Stimulated activated naive CD8-positive, alpha-beta T cell treated with anti-CD3 and anti-CD28 coated beads, Interleukin-15, Interleukin-2, amounts not matched to agents 100 ng/mL and 50 ng/mL, for 24 hours (primary cell): ENCODE data around the gene RNF167.

Experiments used
- H3K27ac Mint-ChIP-seq: one replicate; pipeline ENCODE4 v1.8.0; 2021; ENCODE audit warnings: mild to moderate bottlenecking, mixed read lengths
- H3K27me3 Mint-ChIP-seq: one replicate; pipeline ENCODE4 v1.8.0; 2021; ENCODE audit warnings: mixed read lengths
- H3K36me3 Mint-ChIP-seq: one replicate; pipeline ENCODE4 v1.8.0; 2021; ENCODE audit warnings: low read depth, mixed read lengths
- H3K4me1 Mint-ChIP-seq: one replicate; pipeline ENCODE4 v1.8.0; 2021; ENCODE audit warnings: low read depth, mixed read lengths
- H3K4me3 Mint-ChIP-seq: one replicate; pipeline ENCODE4 v1.8.0; 2021; ENCODE audit warnings: mild to moderate bottlenecking, mixed read lengths
- H3K9me3 Mint-ChIP-seq: one replicate; pipeline ENCODE4 v1.8.0; 2021; ENCODE audit warnings: mixed read lengths

The RNF167 gene

GRCh38 chr17:4940555-4941318 lies 669 bp downstream of the RNF167 start:
- peaks cover 63% of the 10 kb centered on the region for H3K36me3 Mint-ChIP-seq
- H3K4me3 Mint-ChIP-seq = peak overlapping the region; percentile 88
- no peaks in the 10 kb centered on the region for H3K9me3 Mint-ChIP-seq
- H3K27ac Mint-ChIP-seq = peak overlapping the region; percentile 92
- H3K4me1 Mint-ChIP-seq = peaks cover 55% of the 10 kb centered on the region
- H3K27me3 Mint-ChIP-seq = no peaks in the 10 kb centered on the region

GRCh38 chr17:4941319-4941610 lies 1.2 kb downstream of the RNF167 start:
- peaks cover 63% of the 10 kb centered on the region for H3K36me3 Mint-ChIP-seq

GRCh38 chr17:4942760-4943508 lies 2.9 kb downstream of the RNF167 start:
- peak overlapping the region; percentile 74 for H3K27ac Mint-ChIP-seq
- H3K4me3 Mint-ChIP-seq = peak overlapping the region; percentile 88
- peaks cover 77% of the 10 kb centered on the region for H3K36me3 Mint-ChIP-seq
- H3K4me1 Mint-ChIP-seq = peaks cover 67% of the 10 kb centered on the region
- H3K9me3 Mint-ChIP-seq = no peaks in the 10 kb centered on the region
- no peaks in the 10 kb centered on the region for H3K27me3 Mint-ChIP-seq

More at GRCh38 chr17:4941319-4941610, 1.2 kb downstream of the RNF167 start:
- Mint-ChIP-seq H3K27ac (peak overlapping the region; percentile 92), H3K4me3 (peak overlapping the region; percentile 88), H3K27me3 (no peaks in the 10 kb centered on the region), H3K9me3 (no peaks in the 10 kb centered on the region), H3K4me1 (peaks cover 59% of the 10 kb centered on the region)

GRCh38 chr17:4944163-4944553 lies 4.1 kb downstream of the RNF167 start:
- H3K9me3 Mint-ChIP-seq = no peaks in the 10 kb centered on the region
- H3K27me3 Mint-ChIP-seq = no peaks in the 10 kb centered on the region
- peak overlapping the region; percentile 93 for H3K4me3 Mint-ChIP-seq
- peak overlapping the region; percentile 98 for H3K27ac Mint-ChIP-seq
- peaks cover 58% of the 10 kb centered on the region for H3K4me1 Mint-ChIP-seq
- peaks cover 71% of the 10 kb centered on the region for H3K36me3 Mint-ChIP-seq

GRCh38 chr17:4944554-4945175 lies 4.6 kb downstream of the RNF167 start:
- Mint-ChIP-seq H3K4me3 (peak overlapping the region; percentile 93), H3K27me3 (no peaks in the 10 kb centered on the region), H3K4me1 (peaks cover 58% of the 10 kb centered on the region), H3K27ac (peak overlapping the region; percentile 98), H3K9me3 (no peaks in the 10 kb centered on the region), H3K36me3 (peaks cover 71% of the 10 kb centered on the region)

GRCh38 chr17:4945176-4945943 lies 5.3 kb downstream of the RNF167 start:
- Mint-ChIP-seq H3K36me3 (peaks cover 70% of the 10 kb centered on the region), H3K27me3 (no peaks in the 10 kb centered on the region), H3K27ac (peak overlapping the region; percentile 98), H3K4me1 (peaks cover 61% of the 10 kb centered on the region), H3K9me3 (no peaks in the 10 kb centered on the region), H3K4me3 (peak overlapping the region; percentile 93)

GRCh38 chr17:4945944-4946280 lies 5.8 kb downstream of the RNF167 start:
- peak overlapping the region; percentile 98 for H3K27ac Mint-ChIP-seq

GRCh38 chr17:4946312-4946976 lies 6.4 kb downstream of the RNF167 start:
- Mint-ChIP-seq H3K27ac (peak overlapping the region; percentile 98), H3K36me3 (peaks cover 59% of the 10 kb centered on the region)

More at GRCh38 chr17:4945944-4946280, 5.8 kb downstream of the RNF167 start:
- peaks cover 64% of the 10 kb centered on the region for H3K36me3 Mint-ChIP-seq
- H3K4me3 Mint-ChIP-seq = peak overlapping the region; percentile 93
- no peaks in the 10 kb centered on the region for H3K9me3 Mint-ChIP-seq
- H3K4me1 Mint-ChIP-seq = peaks cover 67% of the 10 kb centered on the region
- H3K27me3 Mint-ChIP-seq = no peaks in the 10 kb centered on the region

GRCh38 chr17:4947010-4947410 lies 6.9 kb downstream of the RNF167 start:
- H3K36me3 Mint-ChIP-seq = peaks cover 54% of the 10 kb centered on the region
- no peaks in the 10 kb centered on the region for H3K27me3 Mint-ChIP-seq
- peak overlapping the region; percentile 98 for H3K27ac Mint-ChIP-seq
- H3K4me1 Mint-ChIP-seq = peaks cover 65% of the 10 kb centered on the region
- H3K9me3 Mint-ChIP-seq = no peaks in the 10 kb centered on the region
- H3K4me3 Mint-ChIP-seq = peak overlapping the region; percentile 93

More at GRCh38 chr17:4946312-4946976, 6.4 kb downstream of the RNF167 start:
- H3K4me3 Mint-ChIP-seq = peak overlapping the region; percentile 93
- H3K9me3 Mint-ChIP-seq = no peaks in the 10 kb centered on the region
- H3K27me3 Mint-ChIP-seq = no peaks in the 10 kb centered on the region
- H3K4me1 Mint-ChIP-seq = peaks cover 67% of the 10 kb centered on the region

GRCh38 chr17:4947411-4948165 lies 7.5 kb downstream of the RNF167 start:
- H3K4me3 Mint-ChIP-seq = peak overlapping the region; percentile 93
- H3K27ac Mint-ChIP-seq = peak overlapping the region; percentile 96
- peaks cover 60% of the 10 kb centered on the region for H3K4me1 Mint-ChIP-seq
- H3K36me3 Mint-ChIP-seq = peaks cover 48% of the 10 kb centered on the region
- no peaks in the 10 kb centered on the region for H3K9me3 Mint-ChIP-seq
- no peaks in the 10 kb centered on the region for H3K27me3 Mint-ChIP-seq

- Mint-ChIP-seq H3K4me3 (peak within 1 kb of the TSS; percentile 93), H3K4me1 (peaks cover 52% of the 10 kb centered on the region), H3K27ac (peak within 1 kb of the TSS; percentile 99), H3K36me3 (peaks cover 41% of the 10 kb centered on the region), H3K27me3 (no peaks in the 10 kb centered on the region), H3K9me3 (no peaks in the 10 kb centered on the region)
These were observed 8.3 kb downstream of the RNF167 start, which contains the start of gene PFN1 for GRCh38 chr17:4948166-4948930. PFN1 (minus strand) TSS chr17:4948530; CDS start chr17:4948394, 136 bp downstream.

- Mint-ChIP-seq H3K9me3 (no peaks in the 10 kb centered on the region), H3K4me3 (peak overlapping the region; percentile 93), H3K36me3 (peaks cover 38% of the 10 kb centered on the region), H3K4me1 (peaks cover 47% of the 10 kb centered on the region), H3K27ac (peak overlapping the region; percentile 99), H3K27me3 (no peaks in the 10 kb centered on the region)
These were observed 8.9 kb downstream of the RNF167 start for GRCh38 chr17:4948931-4949320.
